Non-pigmented ciliary epithelial cell (primary cell): ENCODE measurements around the gene PRKAR1B.

Experiments used
- DNase-seq: peaks from one replicate; pipeline ENCODE4 v3.0.0-alpha.2; 2010; ENCODE audit warnings: low read depth

PRKAR1B gene

DNA sequence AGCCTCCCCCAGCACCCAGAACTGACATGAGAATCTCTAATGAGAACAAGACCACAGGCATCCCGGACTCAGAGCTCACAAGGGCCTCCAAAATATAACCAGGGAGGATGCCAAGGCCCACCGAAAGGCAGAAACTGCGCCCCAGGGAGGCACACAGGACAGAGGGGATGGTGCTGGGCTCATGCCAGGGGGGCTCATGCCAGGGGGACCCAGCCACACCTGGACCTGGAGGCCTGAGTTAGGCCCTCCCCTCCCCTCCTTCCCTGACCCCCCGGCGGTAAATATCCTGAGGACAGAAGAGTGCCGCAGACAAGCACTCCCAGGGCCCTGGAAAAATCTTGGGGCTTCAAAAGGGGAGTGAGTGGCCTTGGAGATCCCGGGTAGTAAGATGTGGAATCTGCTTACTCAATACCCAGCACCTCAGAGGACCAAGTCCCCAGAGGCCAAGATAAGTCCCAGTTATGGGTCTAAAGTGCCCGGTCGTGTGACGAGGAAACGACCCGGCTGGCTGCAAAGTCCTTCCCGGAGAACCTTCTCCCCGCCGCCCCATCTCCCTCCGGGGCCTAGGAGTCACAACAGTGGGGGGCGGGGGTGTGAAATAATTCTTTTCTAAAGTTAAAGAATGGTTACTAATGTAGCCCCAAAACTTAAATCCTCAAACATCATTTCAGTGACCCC lies 219.3 kb downstream of the PRKAR1B start:
- no peak for DNase-seq

DNA sequence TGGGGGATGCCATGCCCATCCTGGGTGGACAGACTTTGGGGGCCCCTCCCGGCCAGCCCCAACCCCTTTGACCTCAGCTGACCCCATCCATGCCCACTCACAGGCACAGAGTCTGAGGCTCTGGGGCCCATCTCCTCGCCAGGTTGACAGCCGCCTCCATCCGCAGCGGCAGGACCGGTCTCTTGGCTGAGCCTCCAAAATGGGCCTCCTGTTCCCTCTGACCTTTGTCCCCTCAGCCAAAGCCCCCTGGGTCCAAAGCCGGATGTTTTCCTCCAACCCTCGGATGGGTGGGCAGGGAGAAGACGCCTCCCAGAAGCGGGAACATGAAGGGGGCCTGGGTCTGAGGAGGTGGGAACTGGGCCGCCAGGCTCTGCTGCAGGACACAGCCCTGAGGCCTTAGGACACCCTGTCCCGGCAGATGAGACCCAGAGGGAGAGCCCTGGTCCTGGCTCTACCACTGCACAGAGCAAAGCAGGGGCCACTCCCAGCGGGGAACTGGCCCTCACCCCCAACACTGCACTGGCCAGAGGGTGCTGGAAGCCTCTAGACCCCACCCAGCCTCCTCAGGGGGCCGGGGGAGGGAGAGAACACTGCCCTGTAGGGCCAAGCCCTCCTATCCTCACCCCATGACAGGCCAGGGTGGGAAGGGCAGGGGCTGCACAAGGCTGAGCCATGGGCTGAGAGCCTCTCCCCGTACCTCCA lies 220.0 kb downstream of the PRKAR1B start:
- DNase-seq: no peak

DNA sequence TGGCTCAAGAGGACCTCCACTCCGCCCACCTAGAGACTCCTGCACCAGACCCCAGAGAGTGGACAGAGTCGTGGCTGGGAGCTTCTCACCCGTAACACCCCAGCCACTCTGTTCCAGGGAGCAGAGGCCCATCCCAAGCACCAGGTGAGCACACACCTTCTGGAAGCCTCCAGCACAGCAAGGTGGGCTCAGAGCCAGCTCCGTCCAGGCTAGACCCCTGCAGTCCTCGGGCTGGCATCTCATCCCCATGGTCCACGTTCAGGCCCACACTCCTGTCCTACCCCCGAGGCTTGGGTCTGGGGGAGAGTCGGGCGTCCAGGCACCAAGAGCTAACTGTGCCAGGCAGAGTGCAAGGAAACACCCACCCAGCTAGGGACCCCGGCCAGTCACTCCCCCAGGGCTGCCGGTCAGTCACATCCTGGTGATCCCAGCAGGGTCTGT lies 220.7 kb downstream of the PRKAR1B start:
- no peak for DNase-seq

DNA sequence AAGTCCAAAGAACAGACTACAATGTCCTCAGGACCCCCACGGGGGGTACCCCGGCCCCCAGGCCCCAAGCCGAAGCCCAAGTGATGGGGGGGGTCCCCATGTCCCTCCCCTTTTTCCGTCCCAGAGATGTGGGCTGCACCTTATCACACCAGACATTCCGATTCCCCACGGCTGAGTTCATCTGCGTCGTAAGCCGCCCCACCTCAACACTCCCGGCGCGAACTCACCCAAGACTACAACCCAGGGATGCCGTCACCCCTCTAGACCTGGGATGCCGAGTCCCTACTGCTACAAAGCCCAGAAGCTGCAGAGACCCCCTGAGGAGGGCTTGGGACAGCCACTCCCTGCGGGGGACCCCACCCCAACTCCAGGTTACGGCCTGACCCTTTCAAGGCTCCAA lies 221.9 kb downstream of the PRKAR1B start:
- DNase-seq: no peak

DNA sequence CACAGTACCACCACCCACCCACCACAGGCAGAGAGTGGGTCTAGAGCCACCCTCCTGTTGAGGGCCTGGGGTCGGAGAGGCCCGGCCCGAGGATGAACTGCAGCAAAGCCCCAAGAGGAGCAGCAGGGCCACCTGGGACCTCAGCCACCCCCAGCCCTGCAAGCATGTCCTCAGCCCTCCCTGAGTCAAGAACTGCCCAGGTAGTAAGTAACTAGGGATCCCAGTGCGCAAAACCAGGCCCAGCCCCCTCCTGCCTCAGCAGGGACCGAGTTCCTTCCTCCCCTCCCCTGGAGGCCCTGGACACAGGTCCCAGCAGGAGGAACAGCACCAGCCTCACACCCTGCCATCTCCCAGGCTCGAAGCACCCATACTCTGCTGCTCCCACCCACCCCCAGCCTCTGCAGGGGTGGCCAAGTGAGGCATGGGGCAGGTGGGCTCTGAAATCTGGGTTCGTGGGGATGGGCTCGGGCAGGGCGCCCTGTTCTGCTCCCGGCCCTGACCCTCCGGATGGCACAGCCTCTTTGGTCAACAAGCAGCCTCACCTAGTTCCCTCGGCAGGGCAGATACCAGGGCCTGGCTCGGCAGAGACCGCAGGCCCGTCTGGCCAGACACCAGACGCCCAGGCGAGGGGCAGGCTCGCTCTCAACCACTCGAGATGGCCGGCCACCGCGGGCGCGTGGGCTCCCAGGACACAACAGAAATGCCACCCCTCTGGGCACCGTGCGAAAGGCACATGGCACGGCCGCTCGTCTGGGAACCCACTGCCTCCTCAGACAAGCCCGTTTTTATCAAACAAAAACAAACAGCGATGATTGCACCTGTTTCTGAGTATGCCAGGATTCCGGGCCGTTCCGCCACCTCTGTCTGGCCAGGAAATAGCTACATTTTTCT lies 222.6 kb downstream of the PRKAR1B start:
- DNase-seq: no peak

DNA sequence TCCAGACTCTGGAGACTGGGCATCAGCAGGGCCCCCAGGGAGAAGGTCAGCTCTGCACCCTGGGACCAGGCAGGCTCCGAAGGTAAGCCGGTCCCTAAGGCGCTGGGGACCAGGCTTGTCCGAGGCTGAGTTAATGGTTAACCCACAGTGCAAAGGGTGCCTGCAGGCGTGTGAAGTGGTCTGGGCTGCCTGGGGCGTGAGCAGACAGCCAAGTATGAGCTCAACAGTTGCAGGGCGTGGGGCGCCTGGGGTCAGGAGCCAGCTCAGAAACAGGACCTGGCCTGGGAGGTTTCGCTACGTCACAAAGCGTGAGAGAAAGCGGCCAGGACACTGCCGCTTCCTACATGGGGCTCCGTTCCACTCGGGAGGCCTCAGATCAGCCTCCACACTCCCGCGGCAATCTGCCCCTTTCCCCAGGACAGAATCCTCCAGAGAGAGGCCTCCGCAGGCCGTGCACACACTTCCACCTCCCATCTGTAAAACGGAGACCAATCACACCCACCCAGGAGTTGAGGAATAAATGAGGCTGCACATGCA lies 223.4 kb downstream of the PRKAR1B start:
- no peak for DNase-seq

DNA sequence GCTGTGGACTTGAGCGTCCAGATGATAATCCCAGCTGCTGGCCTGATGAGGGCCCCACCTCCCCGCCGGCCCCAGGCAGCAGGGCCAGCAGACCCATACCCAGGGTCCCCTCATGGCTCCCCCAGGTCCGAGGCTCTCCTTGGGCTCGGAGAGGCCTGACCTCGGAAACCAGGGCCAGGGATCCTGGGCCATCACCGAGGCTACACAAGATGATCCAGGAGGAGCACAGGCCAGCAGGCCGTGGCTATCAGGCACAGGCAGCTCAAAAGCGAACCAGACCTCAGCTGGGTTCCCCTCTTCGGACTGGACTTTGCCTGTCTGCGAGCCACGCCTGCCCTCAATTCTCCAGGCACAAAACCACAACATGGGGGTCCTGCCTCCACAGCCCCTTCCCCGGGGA lies 224.8 kb downstream of the PRKAR1B start:
- DNase-seq: no peak

DNA sequence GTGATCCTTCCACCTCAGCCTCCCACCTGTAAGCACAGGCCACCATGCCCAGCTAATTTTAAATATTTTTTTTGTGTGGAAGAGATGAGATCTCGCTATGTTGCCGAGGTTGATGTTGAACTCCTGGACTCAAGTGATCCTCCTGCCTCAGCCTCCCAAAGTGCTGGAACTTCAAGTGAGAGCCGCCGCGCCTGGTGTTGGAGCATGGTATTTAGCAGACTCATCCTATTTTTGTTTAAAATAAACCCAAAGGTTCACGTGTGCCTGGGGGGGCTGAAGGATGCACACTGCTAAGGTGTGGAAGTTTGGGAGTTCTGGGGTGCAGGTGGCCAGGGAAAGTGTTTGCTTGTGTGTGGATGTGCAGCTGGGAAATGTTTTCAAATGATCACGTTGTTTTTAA lies 225.6 kb downstream of the PRKAR1B start:
- DNase-seq: no peak

DNA sequence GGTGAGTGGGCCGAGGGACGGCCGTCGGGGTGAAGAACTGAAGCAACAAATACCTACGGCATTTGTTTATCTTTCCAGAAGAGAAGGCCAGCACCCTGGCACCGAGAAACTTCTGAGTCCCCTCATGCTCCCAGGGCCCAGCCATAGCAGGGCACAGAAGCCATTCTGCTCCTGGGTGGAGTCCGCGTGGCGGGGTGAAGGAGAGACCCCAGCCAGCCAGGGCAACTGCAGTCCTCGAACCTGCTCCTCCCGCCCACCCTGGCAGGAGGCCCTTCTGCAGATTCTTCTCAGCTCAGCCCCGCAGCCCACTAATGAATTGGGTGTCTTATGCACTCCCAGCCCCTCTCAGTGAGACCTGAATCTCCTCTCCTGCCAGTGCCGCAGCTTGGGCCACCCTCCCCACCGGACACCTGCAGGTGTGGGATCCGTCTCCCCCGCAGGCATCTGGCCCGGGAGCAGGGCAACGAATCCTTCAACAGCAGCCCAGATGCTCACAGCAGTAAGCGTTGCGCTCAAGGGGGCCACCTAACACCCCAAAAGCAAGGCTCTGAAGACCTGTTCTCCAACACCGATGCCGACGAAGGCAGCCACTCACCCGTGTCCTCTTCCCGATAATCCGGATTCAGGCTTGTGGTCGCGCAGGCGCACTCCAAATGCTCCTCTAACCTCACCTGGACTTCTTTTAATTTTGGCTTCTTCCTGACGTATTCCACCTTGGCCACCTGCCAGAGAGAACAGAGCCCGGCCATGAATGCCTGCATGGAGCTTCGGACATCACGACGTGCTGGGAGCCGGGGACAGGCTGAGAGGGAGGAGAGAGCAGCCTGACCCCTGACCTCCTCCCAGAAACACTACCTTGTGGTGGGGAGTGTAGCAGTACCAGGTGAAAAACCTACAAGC lies 226.3 kb downstream of the PRKAR1B start:
- no peak for DNase-seq

DNA sequence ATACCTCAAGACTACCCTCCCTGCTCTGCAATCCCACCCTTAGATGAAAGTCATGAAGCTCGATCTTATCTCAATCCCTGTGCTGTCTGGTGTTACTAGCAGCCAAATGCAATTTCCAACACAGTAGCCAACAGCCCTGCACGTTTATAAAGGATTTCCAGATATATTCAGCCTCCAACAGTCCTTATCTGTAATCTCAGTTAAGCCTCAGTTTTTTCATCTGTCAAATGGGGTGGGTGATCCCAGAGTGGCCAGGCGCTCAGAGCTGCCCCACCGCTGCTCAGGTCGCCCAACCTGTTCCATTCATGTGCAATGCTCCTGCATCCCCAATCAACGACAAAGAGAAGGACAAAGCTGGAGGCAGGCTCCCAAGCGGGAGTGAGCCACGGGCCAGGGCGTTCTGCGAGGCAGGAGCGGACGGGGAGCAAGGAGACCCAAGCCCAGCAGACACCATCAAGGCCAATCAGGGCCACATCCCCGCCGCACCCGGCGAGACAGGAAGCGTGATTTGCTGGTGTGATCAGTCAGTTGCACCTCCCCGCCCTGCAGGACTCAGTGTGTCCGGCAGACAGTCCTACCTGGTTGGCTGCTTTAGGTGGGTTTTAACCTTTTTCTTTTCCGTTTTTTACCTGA lies 227.1 kb downstream of the PRKAR1B start:
- no peak for DNase-seq
